GM21723 (cell line): ENCODE results near the gene LMCD1.

Source experiments
- ATAC-seq: cut with Tn5 transposase; IDR thresholded peaks from one replicate; pipeline ENCODE4 v1.9.1; 2021; ENCODE audit warnings: mild to moderate bottlenecking, moderate library complexity; ENCODE audit not compliant: unreplicated experiment

LMCD1 gene

GRCh38 chr3:8530581-8530980, 29.0 kb downstream of the LMCD1 start:
- no peak for ATAC-seq

DNA sequence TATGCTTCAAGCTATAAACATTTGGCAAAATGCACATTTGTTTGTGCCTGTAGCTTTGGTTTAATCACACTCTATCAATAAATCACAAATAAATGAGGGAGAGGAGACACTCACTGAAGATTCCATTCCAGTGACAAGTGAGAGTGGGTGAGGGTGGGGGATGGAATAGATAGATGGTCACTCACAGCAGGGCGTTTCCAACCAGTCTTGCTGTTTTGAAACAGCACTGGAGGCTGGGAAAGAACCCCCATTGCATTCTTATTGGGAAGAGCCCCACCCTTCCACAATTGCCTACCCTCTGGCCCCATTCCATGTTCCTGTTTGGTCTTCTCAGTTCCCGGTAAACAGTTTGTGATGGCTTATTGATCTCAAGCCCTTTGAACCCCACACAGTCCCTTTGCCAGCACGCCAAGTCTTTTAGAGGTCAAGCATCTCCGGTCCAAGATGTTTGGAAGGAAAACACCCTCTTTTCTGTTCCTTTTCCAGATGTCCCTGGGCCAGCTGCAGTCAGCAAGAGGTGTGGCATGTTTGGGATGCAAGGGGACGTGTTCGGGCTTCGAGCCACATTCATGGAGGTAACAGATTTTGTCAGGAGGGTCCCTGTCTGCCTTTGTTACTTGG, 30.7 kb downstream of the LMCD1 start:
- ATAC-seq = no peak

GRCh38 chr3:8536096-8537056, 34.8 kb downstream of the LMCD1 start:
- ATAC-seq = no peak

- ATAC-seq = no peak
Observed at GRCh38 chr3:8537440-8537839, 35.8 kb downstream of the LMCD1 start.

- no peak for ATAC-seq
Observed at GRCh38 chr3:8538223-8538622, 36.6 kb downstream of the LMCD1 start.

DNA sequence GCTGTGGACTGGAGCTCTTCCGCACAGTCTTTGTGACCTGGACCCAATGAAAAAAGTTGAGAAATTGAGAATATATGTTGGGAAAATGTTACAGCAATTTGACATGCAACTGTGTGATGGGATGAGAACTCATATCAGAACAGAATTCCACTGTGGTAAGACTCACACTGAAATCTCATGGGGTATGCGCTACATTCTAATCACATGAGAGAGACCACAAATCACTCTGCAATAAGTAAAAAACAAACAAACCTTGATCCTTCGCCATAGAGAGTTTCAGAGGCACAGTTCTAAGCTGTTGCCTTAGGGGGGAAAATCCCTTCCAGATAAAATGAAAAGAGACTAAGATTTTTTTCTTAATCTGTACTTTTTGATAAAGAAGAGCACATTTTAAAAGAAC, 37.3 kb downstream of the LMCD1 start:
- ATAC-seq = no peak

DNA sequence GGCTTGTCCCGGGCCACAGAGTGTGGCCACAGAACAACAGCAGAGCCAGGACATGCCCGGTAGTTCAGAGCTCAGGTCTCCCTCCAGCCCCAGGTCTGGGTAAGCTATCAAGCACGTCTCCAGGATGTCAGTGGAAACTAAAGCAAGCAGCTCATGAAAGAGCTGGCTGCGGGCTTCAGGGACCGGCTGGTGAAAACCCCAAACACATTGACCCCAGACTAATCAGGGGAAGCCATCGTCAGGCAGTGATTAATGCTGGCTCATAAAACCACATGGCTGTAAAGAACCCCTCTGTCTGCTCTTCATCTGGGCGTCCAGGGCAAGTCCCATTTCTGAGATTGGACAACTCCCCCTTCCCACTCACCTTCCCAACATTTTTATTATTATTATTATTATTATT, 37.8 kb downstream of the LMCD1 start:
- ATAC-seq = no peak

GRCh38 chr3:8540456-8540855, 38.8 kb downstream of the LMCD1 start:
- ATAC-seq = no peak

GRCh38 chr3:8541486-8541885, 39.9 kb downstream of the LMCD1 start:
- no peak for ATAC-seq

- no peak for ATAC-seq
Observed at GRCh38 chr3:8542190-8543135, 40.8 kb downstream of the LMCD1 start.

DNA sequence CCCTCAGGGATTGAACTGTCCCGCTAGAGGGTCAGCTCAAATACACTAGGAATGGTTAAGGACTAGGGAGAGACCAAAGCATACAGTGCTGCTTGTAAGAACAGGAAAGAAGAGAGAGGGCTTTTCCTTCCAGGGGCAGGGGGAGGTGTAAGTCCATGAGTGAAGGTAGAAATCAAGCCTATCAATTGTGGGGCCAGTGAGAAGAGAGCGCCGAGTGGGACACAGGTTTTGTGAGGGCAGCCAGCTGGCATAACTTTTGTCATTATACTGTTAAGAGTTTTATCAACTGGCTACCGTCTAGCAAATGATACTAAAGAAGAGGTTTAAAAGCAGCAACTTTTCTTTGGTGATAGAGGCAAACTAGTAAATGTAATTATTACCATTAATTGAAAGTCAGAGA, 45.0 kb downstream of the LMCD1 start:
- ATAC-seq = no peak

- ATAC-seq = no peak
Observed at GRCh38 chr3:8548502-8549275, 47.1 kb downstream of the LMCD1 start.

GRCh38 chr3:8549354-8549753, 47.7 kb downstream of the LMCD1 start:
- ATAC-seq = no peak

GRCh38 chr3:8550611-8551010, 49.0 kb downstream of the LMCD1 start:
- ATAC-seq = no peak

DNA sequence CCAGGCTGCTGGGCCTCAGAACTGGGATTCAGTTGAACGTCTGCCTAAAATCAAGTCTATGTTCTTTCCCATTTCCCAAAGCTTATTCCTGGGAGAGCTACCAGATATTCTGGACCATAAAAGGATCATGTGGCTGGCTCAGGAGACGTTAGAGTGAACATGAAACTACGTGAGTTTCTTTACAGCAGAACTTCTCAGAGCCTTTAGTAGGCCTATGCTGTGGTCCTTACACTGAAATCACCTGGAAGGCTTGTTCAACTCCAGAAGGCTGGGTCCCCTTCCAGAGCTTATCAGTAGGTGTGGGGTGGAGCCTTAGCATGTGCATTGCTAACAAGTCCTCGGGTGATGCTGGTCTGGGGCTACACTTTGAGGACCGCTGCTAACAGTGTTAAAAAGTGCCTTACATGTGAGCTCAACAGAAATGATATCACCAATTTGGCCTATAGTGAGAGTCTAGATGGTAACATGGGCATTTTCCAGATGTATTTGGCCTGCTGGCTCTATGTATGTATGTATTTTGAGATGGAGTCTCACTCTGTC, 50.7 kb downstream of the LMCD1 start:
- no peak for ATAC-seq

DNA sequence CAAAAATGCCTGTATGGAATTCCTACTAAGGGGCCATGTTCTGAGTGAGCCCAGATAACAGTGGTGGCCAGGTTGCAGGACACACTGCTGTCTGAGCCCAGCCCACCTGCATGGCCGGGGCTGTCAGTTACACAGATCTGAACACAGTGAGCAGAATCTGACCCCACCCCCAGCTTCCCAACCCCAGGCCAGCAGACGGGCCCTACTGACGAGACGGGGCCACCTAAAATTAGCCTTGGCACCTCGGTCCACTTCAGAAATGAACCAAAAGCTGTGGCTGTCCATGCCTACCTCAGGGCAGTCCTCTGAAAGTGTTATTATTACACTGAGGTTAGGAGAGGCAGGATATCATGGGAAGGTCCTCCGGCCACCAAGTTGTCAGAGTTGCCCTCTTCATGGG, 51.8 kb downstream of the LMCD1 start:
- no peak for ATAC-seq

- no peak for ATAC-seq
Observed at GRCh38 chr3:8554696-8555095, 53.1 kb downstream of the LMCD1 start.

DNA sequence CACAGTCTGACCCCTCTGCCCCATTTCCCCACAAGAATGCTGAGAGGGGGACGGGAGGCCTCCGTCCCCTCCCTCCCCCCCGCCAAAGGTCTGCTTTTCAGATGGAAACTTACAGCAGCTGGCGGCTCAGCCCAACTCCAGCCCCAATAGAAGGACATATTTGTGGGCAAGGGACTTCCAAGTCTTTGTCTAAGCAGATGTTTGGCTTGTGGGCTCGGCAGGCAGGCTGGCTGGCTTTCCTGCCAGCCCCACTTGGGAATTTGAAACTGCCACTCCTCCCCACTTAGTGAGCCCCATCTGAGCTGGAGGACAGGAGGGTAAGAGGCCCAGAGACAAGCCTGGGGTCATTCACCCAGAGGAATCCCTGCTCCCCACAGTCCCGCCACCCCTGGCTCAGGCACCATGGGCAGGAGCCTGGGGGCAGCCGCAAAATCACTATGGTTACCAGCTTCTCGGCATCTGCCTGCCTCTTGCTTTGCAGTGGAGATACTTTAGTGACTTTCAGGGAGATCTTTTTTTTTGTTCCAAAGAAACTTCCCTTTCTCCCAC, 53.6 kb downstream of the LMCD1 start:
- ATAC-seq = no peak

DNA sequence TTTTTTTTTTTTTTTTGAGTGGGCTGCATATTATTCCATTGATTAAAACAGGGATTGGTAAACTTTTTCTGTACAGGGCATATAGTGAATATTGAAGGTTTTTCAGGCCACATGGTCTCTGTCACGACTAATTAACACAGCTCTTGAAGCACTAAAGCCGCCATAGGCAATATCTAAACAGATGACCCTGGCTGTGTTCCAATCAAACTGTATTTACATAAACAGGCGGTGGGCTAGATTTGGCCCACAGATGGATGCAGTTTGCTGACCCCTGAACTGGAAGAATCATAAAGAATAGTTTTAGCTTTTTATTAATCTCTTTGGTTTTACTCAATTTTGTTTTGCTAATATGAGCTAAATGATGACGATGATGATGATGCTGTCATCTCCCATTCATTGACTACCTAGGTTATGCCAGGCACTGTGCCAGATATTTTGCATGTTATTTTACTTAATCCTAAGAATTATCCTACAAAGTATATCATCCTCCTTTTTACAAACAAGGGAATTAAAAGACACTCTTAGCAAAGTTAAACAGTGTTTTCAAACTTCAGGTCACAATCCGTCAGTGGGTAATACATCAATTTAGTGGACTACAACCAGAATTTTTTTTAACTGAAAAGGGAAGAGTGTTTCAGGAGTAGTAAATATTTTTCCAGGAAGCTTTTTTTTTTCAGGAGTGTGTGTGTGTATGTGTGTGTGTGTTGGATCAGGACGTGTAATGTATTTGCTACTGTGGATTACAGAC, 54.3 kb downstream of the LMCD1 start:
- no peak for ATAC-seq
